SK-N-SH treated with all-trans-retinoic acid at 6 μM for 48 hours (cell line): ENCODE measurements around the gene KRT1.

Source experiments
- ATAC-seq: fragments of 200-7000 bp; cut with Tn5 transposase; 3 replicates; pipeline ENCODE4 v1.9.1; 2020; ENCODE audit warnings: mild to moderate bottlenecking, moderate library complexity
- ARNTL ChIP-seq: fragments of 450-650 bp; formaldehyde crosslinking; IDR thresholded peaks from 2 replicates; pipeline ENCODE4 v1.5.0; 2020; ENCODE audit warnings: low read depth, mild to moderate bottlenecking, moderate library complexity, borderline replicate concordance
- BACH2 ChIP-seq: fragments of 250-450 bp; sonication (Bioruptor Pico); IDR thresholded peaks from 2 replicates; pipeline ENCODE4 v1.9.0; 2021; ENCODE audit warnings: mild to moderate bottlenecking, borderline replicate concordance
- CSDC2 ChIP-seq: fragments of 250-450 bp; sonication (Bioruptor Pico); IDR thresholded peaks from 2 replicates; pipeline ENCODE4 v1.5.0; 2020; ENCODE audit warnings: mild to moderate bottlenecking, moderate library complexity
- GLIS3 ChIP-seq: fragments of 250-450 bp; sonication (Bioruptor Pico); IDR thresholded peaks from 2 replicates; pipeline ENCODE4 v1.5.0; 2020; ENCODE audit warnings: mild to moderate bottlenecking, moderate library complexity
- ISL1 ChIP-seq: fragments of 250-450 bp; sonication (Bioruptor Pico); IDR thresholded peaks from 2 replicates; pipeline ENCODE4 v2.1.2; 2022; ENCODE audit warnings: mild to moderate bottlenecking, moderate library complexity
- OSR1 ChIP-seq: fragments of 250-450 bp; sonication (Bioruptor Pico); IDR thresholded peaks from 2 replicates; pipeline ENCODE4 v1.8.0; 2022; ENCODE audit warnings: moderate library complexity, mild to moderate bottlenecking, inconsistent platforms
- PPARA ChIP-seq: fragments of 250-450 bp; sonication (Bioruptor Pico); IDR thresholded peaks from 2 replicates; pipeline ENCODE4 v1.5.0; 2020; ENCODE audit warnings: mild to moderate bottlenecking, borderline replicate concordance
- RARB ChIP-seq: fragments of 250-450 bp; sonication (Bioruptor Pico); IDR thresholded peaks from 2 replicates; pipeline ENCODE4 v1.8.0; 2021; ENCODE audit warnings: mild to moderate bottlenecking, moderate library complexity
- SNAI2 ChIP-seq: fragments of 250-450 bp; sonication (Bioruptor Pico); IDR thresholded peaks from 2 replicates; pipeline ENCODE4 v1.5.0; 2020; ENCODE audit warnings: mild to moderate bottlenecking, moderate library complexity
- TCF4 ChIP-seq: fragments of 250-450 bp; sonication (Bioruptor Pico); IDR thresholded peaks from 2 replicates; pipeline ENCODE4 v1.8.0; 2021; ENCODE audit warnings: mild to moderate bottlenecking, moderate library complexity, borderline replicate concordance
- TOX ChIP-seq: fragments of 250-450 bp; sonication (Bioruptor Pico); IDR thresholded peaks from 2 replicates; pipeline ENCODE4 v1.8.0; 2021; ENCODE audit warnings: mild to moderate bottlenecking, moderate library complexity, borderline replicate concordance
- ZC3H10 ChIP-seq: fragments of 250-450 bp; sonication (Bioruptor Pico); IDR thresholded peaks from 2 replicates; pipeline ENCODE4 v1.5.1; 2021; ENCODE audit warnings: mild to moderate bottlenecking, moderate library complexity
- ZFP3 ChIP-seq: fragments of 250-450 bp; sonication (Bioruptor Pico); IDR thresholded peaks from 2 replicates; pipeline ENCODE4 v1.5.0; 2020; ENCODE audit warnings: mild to moderate bottlenecking, moderate library complexity
- ZFP30 ChIP-seq: fragments of 450-650 bp; formaldehyde crosslinking; IDR thresholded peaks from 2 replicates; pipeline ENCODE4 v1.5.0; 2022; ENCODE audit warnings: mild to moderate bottlenecking, moderate library complexity
- ZNF565 ChIP-seq: fragments of 450-650 bp; formaldehyde crosslinking; conservative IDR thresholded peaks from 2 replicates; pipeline ENCODE4 v1.5.0; 2020; ENCODE audit warnings: low read depth, mild to moderate bottlenecking, moderate library complexity
- ZNF70 ChIP-seq: fragments of 450-650 bp; formaldehyde crosslinking; IDR thresholded peaks from 2 replicates; pipeline ENCODE4 v1.5.0; 2020; ENCODE audit warnings: mild to moderate bottlenecking, moderate library complexity
- ZNF8 ChIP-seq: fragments of 450-650 bp; formaldehyde crosslinking; IDR thresholded peaks from 2 replicates; pipeline ENCODE4 v1.5.0; 2020; ENCODE audit warnings: mild to moderate bottlenecking, moderate library complexity
- TF ChIP-seq, protein P1 (sequence below): fragments of 250-450 bp; sonication (Bioruptor Pico); IDR thresholded peaks from 2 replicates; pipeline ENCODE4 v1.5.1; 2020; ENCODE audit warnings: low read depth, mild to moderate bottlenecking, moderate library complexity
- TF ChIP-seq, protein P2 (sequence below): fragments of 250-450 bp; sonication (Bioruptor Pico); IDR thresholded peaks from 2 replicates; pipeline ENCODE4 v1.8.0; 2021; ENCODE audit warnings: low read depth, mild to moderate bottlenecking, moderate library complexity, borderline replicate concordance
- TF ChIP-seq, protein P3 (sequence below): fragments of 250-450 bp; sonication (Bioruptor Pico); IDR thresholded peaks from 2 replicates; pipeline ENCODE4 v1.5.0; 2020; ENCODE audit warnings: mild to moderate bottlenecking, moderate library complexity
- TF ChIP-seq, protein P4 (sequence below): fragments of 250-450 bp; sonication (Bioruptor Pico); IDR thresholded peaks from 2 replicates; pipeline ENCODE4 v1.5.1; 2021; ENCODE audit warnings: mild to moderate bottlenecking, moderate library complexity
- TF ChIP-seq, protein P5 (sequence below): fragments of 250-450 bp; sonication (Bioruptor Pico); IDR thresholded peaks from 2 replicates; pipeline ENCODE4 v1.8.0; 2020; ENCODE audit warnings: mild to moderate bottlenecking, moderate library complexity, borderline replicate concordance

Gene KRT1

DNA sequence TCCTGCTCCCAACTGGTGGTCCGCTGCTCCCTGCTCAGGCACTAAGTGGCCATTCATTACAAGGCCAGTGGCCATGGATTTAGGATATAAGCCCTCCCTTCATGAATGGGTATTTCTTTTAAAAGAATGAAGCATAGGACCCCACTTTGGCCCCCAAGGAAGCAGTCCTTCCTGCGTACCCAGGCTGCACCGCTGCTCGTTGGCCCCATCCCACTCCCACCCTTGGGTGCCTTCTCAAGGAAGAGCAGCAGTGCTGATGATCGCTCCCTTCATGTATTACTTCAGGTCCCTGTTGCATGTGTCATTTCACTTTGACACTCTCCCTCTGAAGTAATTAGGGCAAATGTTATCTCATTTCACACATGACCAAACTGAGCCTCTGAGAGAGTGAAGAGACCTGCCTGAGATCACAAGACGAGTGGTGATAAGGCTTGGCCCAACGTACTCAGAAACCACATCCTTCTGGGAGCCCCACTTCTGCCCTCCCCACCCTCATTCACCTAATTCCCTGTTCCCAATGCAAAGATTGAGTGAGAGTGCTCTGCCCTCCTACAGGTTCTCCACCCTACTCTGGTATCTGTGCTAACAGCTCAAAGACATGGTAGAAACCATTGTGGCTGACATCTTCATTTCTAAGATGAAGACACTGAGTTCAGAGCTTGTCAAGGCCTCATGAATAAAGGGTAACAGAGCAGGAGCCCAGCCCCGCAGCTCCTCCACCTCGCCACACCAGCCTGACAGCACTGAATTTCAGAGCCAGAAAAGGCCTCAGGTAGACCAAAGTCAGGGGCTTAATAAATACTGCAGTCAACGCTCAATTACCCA, 17.9 kb downstream of the KRT1 start:
- TF ChIP-seq, protein P1, sequence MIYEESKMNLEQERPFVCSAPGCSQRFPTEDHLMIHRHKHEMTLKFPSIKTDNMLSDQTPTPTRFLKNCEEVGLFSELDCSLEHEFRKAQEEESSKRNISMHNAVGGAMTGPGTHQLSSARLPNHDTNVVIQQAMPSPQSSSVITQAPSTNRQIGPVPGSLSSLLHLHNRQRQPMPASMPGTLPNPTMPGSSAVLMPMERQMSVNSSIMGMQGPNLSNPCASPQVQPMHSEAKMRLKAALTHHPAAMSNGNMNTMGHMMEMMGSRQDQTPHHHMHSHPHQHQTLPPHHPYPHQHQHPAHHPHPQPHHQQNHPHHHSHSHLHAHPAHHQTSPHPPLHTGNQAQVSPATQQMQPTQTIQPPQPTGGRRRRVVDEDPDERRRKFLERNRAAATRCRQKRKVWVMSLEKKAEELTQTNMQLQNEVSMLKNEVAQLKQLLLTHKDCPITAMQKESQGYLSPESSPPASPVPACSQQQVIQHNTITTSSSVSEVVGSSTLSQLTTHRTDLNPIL (CRISPR knock-in tag): no peak
- TF ChIP-seq ZNF8 (CRISPR knock-in tag) (no peak), TOX (CRISPR knock-in tag) (no peak), ZFP30 (CRISPR knock-in tag) (no peak), OSR1 (CRISPR knock-in tag) (no peak), PPARA (no peak), BACH2 (CRISPR knock-in tag) (no peak), ZFP3 (CRISPR knock-in tag) (no peak), ARNTL (no peak), ZNF565 (CRISPR knock-in tag) (no peak), ISL1 (no peak), CSDC2 (CRISPR knock-in tag) (no peak), SNAI2 (CRISPR knock-in tag) (no peak), ZC3H10 (CRISPR knock-in tag) (no peak), TCF4 (CRISPR knock-in tag) (no peak), RARB (no peak), GLIS3 (CRISPR knock-in tag) (no peak)
- TF ChIP-seq, protein P2, sequence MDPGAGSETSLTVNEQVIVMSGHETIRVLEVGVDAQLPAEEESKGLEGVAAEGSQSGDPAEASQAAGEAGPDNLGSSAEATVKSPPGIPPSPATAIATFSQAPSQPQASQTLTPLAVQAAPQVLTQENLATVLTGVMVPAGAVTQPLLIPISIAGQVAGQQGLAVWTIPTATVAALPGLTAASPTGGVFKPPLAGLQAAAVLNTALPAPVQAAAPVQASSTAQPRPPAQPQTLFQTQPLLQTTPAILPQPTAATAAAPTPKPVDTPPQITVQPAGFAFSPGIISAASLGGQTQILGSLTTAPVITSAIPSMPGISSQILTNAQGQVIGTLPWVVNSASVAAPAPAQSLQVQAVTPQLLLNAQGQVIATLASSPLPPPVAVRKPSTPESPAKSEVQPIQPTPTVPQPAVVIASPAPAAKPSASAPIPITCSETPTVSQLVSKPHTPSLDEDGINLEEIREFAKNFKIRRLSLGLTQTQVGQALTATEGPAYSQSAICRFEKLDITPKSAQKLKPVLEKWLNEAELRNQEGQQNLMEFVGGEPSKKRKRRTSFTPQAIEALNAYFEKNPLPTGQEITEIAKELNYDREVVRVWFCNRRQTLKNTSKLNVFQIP: no peak
- TF ChIP-seq, protein P3, sequence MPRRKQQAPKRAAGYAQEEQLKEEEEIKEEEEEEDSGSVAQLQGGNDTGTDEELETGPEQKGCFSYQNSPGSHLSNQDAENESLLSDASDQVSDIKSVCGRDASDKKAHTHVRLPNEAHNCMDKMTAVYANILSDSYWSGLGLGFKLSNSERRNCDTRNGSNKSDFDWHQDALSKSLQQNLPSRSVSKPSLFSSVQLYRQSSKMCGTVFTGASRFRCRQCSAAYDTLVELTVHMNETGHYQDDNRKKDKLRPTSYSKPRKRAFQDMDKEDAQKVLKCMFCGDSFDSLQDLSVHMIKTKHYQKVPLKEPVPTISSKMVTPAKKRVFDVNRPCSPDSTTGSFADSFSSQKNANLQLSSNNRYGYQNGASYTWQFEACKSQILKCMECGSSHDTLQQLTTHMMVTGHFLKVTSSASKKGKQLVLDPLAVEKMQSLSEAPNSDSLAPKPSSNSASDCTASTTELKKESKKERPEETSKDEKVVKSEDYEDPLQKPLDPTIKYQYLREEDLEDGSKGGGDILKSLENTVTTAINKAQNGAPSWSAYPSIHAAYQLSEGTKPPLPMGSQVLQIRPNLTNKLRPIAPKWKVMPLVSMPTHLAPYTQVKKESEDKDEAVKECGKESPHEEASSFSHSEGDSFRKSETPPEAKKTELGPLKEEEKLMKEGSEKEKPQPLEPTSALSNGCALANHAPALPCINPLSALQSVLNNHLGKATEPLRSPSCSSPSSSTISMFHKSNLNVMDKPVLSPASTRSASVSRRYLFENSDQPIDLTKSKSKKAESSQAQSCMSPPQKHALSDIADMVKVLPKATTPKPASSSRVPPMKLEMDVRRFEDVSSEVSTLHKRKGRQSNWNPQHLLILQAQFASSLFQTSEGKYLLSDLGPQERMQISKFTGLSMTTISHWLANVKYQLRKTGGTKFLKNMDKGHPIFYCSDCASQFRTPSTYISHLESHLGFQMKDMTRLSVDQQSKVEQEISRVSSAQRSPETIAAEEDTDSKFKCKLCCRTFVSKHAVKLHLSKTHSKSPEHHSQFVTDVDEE (CRISPR knock-in tag): no peak
- TF ChIP-seq, protein P4, sequence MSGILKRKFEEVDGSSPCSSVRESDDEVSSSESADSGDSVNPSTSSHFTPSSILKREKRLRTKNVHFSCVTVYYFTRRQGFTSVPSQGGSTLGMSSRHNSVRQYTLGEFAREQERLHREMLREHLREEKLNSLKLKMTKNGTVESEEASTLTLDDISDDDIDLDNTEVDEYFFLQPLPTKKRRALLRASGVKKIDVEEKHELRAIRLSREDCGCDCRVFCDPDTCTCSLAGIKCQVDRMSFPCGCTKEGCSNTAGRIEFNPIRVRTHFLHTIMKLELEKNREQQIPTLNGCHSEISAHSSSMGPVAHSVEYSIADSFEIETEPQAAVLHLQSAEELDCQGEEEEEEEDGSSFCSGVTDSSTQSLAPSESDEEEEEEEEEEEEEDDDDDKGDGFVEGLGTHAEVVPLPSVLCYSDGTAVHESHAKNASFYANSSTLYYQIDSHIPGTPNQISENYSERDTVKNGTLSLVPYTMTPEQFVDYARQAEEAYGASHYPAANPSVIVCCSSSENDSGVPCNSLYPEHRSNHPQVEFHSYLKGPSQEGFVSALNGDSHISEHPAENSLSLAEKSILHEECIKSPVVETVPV (CRISPR knock-in tag): no peak

DNA sequence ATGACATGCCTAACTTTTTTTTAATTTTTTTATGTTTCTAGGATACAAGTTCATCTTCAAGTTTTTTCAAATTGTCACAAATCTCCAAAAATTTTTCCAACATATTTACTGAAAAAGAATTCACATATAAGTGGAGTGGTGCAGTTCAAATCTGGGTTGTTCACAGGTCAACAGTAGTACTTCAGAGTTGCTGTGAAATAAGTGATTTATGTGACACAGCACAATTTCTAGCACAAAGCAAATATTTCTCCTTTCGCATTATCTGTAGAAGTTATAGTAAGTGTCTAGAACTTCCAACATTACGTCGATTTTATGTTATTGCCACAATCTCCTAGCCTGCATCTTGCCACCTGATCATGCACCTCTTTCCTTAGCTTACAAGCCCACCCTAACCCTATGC, 18.5 kb downstream of the KRT1 start:
- TF ChIP-seq SNAI2 (CRISPR knock-in tag): no peak
- TF ChIP-seq ZFP30 (CRISPR knock-in tag): no peak
- TF ChIP-seq ZFP3 (CRISPR knock-in tag): no peak
- TF ChIP-seq, protein P5, sequence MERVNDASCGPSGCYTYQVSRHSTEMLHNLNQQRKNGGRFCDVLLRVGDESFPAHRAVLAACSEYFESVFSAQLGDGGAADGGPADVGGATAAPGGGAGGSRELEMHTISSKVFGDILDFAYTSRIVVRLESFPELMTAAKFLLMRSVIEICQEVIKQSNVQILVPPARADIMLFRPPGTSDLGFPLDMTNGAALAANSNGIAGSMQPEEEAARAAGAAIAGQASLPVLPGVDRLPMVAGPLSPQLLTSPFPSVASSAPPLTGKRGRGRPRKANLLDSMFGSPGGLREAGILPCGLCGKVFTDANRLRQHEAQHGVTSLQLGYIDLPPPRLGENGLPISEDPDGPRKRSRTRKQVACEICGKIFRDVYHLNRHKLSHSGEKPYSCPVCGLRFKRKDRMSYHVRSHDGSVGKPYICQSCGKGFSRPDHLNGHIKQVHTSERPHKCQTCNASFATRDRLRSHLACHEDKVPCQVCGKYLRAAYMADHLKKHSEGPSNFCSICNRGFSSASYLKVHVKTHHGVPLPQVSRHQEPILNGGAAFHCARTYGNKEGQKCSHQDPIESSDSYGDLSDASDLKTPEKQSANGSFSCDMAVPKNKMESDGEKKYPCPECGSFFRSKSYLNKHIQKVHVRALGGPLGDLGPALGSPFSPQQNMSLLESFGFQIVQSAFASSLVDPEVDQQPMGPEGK: no peak
- TF ChIP-seq ARNTL: no peak
- no peak for TF ChIP-seq ZNF8 (CRISPR knock-in tag)
- TF ChIP-seq ZNF70 (CRISPR knock-in tag): no peak
- no peak for TF ChIP-seq CSDC2 (CRISPR knock-in tag)
- no peak for TF ChIP-seq TOX (CRISPR knock-in tag)
- TF ChIP-seq, protein P2: no peak
- TF ChIP-seq TCF4 (CRISPR knock-in tag): no peak

More for the DNA sequence above, 17.9 kb downstream of the KRT1 start:
- no peak for ATAC-seq

More for the DNA sequence above, 18.5 kb downstream of the KRT1 start:
- ATAC-seq: no peak
